HEK293 (cell line): Measurements from ENCODE around the gene HOXC11.

ENCODE experiments used
- AEBP2 ChIP-seq: fragments of 450-650 bp; formaldehyde crosslinking; IDR thresholded peaks from 2 replicates; pipeline ENCODE4 v1.5.1; 2016; ENCODE audit warnings: missing biosample characterization, missing genetic modification characterization, borderline replicate concordance
- SALL2 ChIP-seq: fragments of 450-650 bp; formaldehyde crosslinking; IDR thresholded peaks from 2 replicates; pipeline ENCODE4 v1.5.0; 2017; ENCODE audit warnings: missing biosample characterization, mild to moderate bottlenecking, missing genetic modification characterization, borderline replicate concordance
- ZBTB11 ChIP-seq: fragments of 450-650 bp; formaldehyde crosslinking; conservative IDR thresholded peaks from 2 replicates; pipeline ENCODE4 v1.5.1; 2016; ENCODE audit warnings: low read depth, missing biosample characterization, missing genetic modification characterization
- ZNF121 ChIP-seq: fragments of 450-650 bp; formaldehyde crosslinking; IDR thresholded peaks from 2 replicates; pipeline ENCODE4 v1.5.1; 2016; ENCODE audit warnings: missing biosample characterization, missing genetic modification characterization
- ZNF24 ChIP-seq: fragments of 450-650 bp; formaldehyde crosslinking; IDR thresholded peaks from 2 replicates; pipeline ENCODE4 v1.5.1; 2016; ENCODE audit warnings: missing biosample characterization, missing genetic modification characterization
- ZNF513 ChIP-seq: fragments of 450-650 bp; IDR thresholded peaks from 2 replicates; pipeline ENCODE4 v1.5.1; 2018; ENCODE audit warnings: missing biosample characterization, missing genetic modification characterization
- ZNF747 ChIP-seq: fragments of 450-650 bp; formaldehyde crosslinking; IDR thresholded peaks from 2 replicates; pipeline ENCODE4 v1.5.1; 2016; ENCODE audit warnings: missing biosample characterization, missing genetic modification characterization
- TF ChIP-seq, protein P1 (sequence below): fragments of 450-650 bp; formaldehyde crosslinking; IDR thresholded peaks from 2 replicates; pipeline ENCODE4; 2016; ENCODE audit warnings: missing biosample characterization, missing genetic modification characterization

GRCh38 chr12:54004063-54004840 lies 31.3 kb downstream of the HOXC11 start:
- TF ChIP-seq ZNF513 (no peak), SALL2 (no peak), ZBTB11 (tag by site-specific recombination) (no peak), AEBP2 (tag by site-specific recombination) (no peak), ZNF121 (tag by site-specific recombination) (no peak), ZNF24 (tag by site-specific recombination) (no peak), ZNF747 (tag by site-specific recombination) (no peak)
- TF ChIP-seq, protein P1, sequence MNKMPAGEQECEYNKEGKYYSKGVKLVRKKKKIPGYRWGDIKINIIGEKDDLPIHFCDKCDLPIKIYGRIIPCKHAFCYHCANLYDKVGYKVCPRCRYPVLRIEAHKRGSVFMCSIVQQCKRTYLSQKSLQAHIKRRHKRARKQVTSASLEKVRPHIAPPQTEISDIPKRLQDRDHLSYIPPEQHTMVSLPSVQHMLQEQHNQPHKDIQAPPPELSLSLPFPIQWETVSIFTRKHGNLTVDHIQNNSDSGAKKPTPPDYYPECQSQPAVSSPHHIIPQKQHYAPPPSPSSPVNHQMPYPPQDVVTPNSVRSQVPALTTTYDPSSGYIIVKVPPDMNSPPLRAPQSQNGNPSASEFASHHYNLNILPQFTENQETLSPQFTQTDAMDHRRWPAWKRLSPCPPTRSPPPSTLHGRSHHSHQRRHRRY = no peak
